ENCODE measurements around the gene CPZ.

CPZ gene

DNA sequence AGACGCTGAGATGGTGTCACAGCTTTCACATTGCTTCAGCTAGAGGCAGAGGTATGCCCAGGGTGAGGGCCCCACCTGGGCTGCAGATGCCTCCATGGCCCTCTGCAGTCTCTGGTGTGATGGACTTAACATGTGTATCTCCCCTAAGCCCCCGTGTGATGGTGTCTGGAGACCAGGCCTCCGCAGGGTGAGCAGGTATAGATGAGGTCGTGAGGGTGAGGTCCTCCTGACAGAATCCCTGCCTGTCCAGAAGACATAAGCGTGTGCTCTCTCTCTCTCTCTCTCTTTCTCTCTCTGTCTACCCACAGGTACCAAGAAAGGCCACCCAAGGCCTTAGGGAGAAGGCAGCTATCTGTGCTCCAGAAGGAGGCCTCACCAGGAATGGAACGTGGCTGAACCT, 50.9 kb downstream of the CPZ start:
- Histone ChIP-seq H3K4me1 (ENCODE audit: control insufficient read depth, insufficient read depth, low read length) (no peaks in the 10 kb centered on the region), H3K9me3 (ENCODE audit: control insufficient read depth, low read length) (no peaks in the 10 kb centered on the region), H3K36me3 (ENCODE audit: control insufficient read depth, insufficient read depth, low read length) (no peaks in the 10 kb centered on the region), H3K27me3 (ENCODE audit: control insufficient read depth, insufficient read depth, low read length) (no peaks in the 10 kb centered on the region), H3K9ac (ENCODE audit: low read length) (no peak overlapping the region), H3K4me3 (ENCODE audit: low read length) (no peak overlapping the region)

GRCh38 chr4:8643986-8644385, 51.4 kb downstream of the CPZ start:
- Histone ChIP-seq H3K4me3 (ENCODE audit: low read length) (no peak overlapping the region), H3K9ac (ENCODE audit: low read length) (no peak overlapping the region), H3K36me3 (ENCODE audit: control insufficient read depth, insufficient read depth, low read length) (no peaks in the 10 kb centered on the region), H3K4me1 (ENCODE audit: control insufficient read depth, insufficient read depth, low read length) (no peaks in the 10 kb centered on the region), H3K27me3 (ENCODE audit: control insufficient read depth, insufficient read depth, low read length) (no peaks in the 10 kb centered on the region), H3K9me3 (ENCODE audit: control insufficient read depth, low read length) (no peaks in the 10 kb centered on the region)

GRCh38 chr4:8644461-8644891, 51.9 kb downstream of the CPZ start:
- Histone ChIP-seq H3K4me3 (ENCODE audit: low read length) (no peak overlapping the region), H3K9ac (ENCODE audit: low read length) (no peak overlapping the region), H3K27me3 (ENCODE audit: control insufficient read depth, insufficient read depth, low read length) (no peaks in the 10 kb centered on the region), H3K36me3 (ENCODE audit: control insufficient read depth, insufficient read depth, low read length) (no peaks in the 10 kb centered on the region), H3K4me1 (ENCODE audit: control insufficient read depth, insufficient read depth, low read length) (no peaks in the 10 kb centered on the region), H3K9me3 (ENCODE audit: control insufficient read depth, low read length) (no peaks in the 10 kb centered on the region)

DNA sequence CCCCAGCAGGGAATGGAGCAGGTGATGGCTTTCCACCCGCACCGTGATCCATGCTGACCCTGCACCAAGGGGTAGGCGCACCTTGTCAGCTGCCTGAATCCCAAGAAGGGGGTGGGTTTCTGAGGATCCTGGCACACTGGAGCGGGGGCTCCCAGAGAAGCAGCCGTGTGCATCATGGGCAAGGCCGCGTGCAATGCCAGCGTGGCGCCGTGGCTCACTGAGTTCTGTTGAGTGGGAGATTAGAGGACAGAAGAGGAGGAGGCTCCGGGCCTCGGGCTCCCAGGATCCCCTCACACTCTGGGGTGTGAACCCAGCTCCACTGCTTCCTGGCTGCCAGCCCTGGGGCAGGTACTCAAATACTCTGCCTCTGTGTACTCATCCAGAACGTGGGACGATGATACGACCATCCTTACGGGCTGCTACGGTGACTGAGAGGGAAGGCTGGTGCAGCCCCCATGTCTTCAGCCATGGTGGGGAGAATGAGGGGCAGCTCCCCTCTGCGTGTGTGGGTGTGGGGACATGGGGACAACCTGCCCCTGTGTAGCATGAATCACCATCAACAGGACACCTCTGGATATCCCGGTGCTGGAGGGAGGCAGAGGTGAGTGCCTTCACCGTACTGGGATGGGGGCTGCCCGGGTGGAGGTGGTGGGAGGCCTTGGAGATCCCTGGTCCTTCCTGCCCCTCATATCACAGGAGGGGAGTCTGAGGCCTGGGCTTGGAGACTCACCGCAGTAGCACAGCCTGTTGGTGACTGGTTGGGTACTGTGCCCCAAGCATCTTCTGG, 52.6 kb downstream of the CPZ start:
- no peaks in the 10 kb centered on the region for H3K9me3 ChIP-seq (ENCODE audit: control insufficient read depth, low read length)
- H3K27me3 ChIP-seq (ENCODE audit: control insufficient read depth, insufficient read depth, low read length), result no peaks in the 10 kb centered on the region
- H3K4me3 ChIP-seq (ENCODE audit: low read length), result no peak overlapping the region
- no peaks in the 10 kb centered on the region for H3K36me3 ChIP-seq (ENCODE audit: control insufficient read depth, insufficient read depth, low read length)
- no peak overlapping the region for H3K9ac ChIP-seq (ENCODE audit: low read length)
- H3K4me1 ChIP-seq (ENCODE audit: control insufficient read depth, insufficient read depth, low read length), result no peaks in the 10 kb centered on the region

- Histone ChIP-seq H3K4me1 (ENCODE audit: control insufficient read depth, insufficient read depth, low read length) (no peaks in the 10 kb centered on the region), H3K27me3 (ENCODE audit: control insufficient read depth, insufficient read depth, low read length) (no peaks in the 10 kb centered on the region), H3K9ac (ENCODE audit: low read length) (no peak overlapping the region), H3K9me3 (ENCODE audit: control insufficient read depth, low read length) (no peaks in the 10 kb centered on the region), H3K36me3 (ENCODE audit: control insufficient read depth, insufficient read depth, low read length) (no peaks in the 10 kb centered on the region), H3K4me3 (ENCODE audit: low read length) (no peak overlapping the region)
These were observed 53.2 kb downstream of the CPZ start for GRCh38 chr4:8645753-8646124.

DNA sequence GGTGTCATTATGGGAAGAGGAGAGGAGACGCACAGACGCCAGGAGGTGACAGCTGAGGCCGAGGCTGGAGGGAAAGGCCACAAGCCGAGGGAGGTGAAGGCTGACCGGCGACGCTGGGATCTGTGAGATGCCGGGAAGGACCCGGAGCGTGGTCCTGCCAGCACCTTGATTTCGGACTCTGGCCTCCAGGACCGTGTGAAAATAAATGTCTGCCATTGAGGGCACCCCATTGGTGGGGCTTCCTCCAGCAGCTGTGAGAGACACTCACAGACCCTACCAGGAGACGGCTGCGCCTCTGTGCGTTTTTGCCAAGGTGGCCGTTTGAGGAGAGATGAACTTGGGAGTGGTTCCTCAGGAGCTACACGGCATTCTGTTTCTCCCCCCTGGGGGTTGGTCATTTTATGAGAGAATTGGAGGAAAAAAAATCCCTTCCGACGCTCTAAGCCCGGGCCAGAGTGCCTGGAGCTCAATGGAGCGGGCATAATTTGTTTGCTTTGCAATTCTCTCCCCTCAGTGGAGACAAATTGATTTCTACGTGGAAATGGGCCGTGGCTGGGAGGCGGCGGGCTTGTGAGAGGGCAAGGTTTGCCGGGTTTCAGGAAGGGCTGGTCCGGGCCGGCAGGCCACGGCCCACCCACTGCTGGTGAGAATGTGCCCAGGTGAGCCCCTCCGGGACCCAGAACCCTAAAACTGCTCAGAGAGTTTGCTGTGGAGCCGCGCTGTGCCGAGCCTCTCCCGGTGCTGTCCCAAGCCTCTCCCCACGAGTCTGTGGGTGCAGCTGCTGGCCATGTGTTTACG, 53.9 kb downstream of the CPZ start:
- no peaks in the 10 kb centered on the region for H3K4me1 ChIP-seq (ENCODE audit: control insufficient read depth, insufficient read depth, low read length)
- H3K9me3 ChIP-seq (ENCODE audit: control insufficient read depth, low read length), result no peaks in the 10 kb centered on the region
- H3K36me3 ChIP-seq (ENCODE audit: control insufficient read depth, insufficient read depth, low read length), result no peaks in the 10 kb centered on the region
- H3K9ac ChIP-seq (ENCODE audit: low read length), result no peak overlapping the region
- H3K4me3 ChIP-seq (ENCODE audit: low read length), result no peak overlapping the region
- H3K27me3 ChIP-seq (ENCODE audit: control insufficient read depth, insufficient read depth, low read length), result no peaks in the 10 kb centered on the region

- Histone ChIP-seq H3K27me3 (ENCODE audit: control insufficient read depth, insufficient read depth, low read length) (no peaks in the 10 kb centered on the region), H3K4me3 (ENCODE audit: low read length) (no peak overlapping the region), H3K9ac (ENCODE audit: low read length) (no peak overlapping the region), H3K9me3 (ENCODE audit: control insufficient read depth, low read length) (no peaks in the 10 kb centered on the region), H3K4me1 (ENCODE audit: control insufficient read depth, insufficient read depth, low read length) (no peaks in the 10 kb centered on the region), H3K36me3 (ENCODE audit: control insufficient read depth, insufficient read depth, low read length) (no peaks in the 10 kb centered on the region)
These were observed 54.6 kb downstream of the CPZ start for GRCh38 chr4:8647094-8647570.

DNA sequence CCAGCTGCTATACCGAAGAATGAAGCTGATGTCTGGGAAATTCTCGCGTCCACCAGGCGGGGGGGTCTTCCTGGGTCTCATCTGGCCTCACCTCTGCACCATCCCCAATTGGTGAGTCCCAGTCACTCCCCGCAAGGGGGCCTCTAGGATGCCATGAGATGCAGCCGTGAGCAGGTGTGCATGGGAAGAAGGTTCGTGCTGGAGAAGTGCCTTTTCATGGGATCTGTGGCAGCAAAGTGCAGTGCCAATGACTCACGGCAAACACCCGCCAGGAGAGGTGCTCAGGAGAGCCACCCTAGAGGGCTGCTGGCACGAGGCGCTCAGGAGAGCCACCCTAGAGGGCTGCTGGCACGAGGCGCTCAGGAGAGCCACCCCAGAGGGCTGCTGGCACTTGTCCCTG, 55.1 kb downstream of the CPZ start:
- Histone ChIP-seq H3K27me3 (ENCODE audit: control insufficient read depth, insufficient read depth, low read length) (no peaks in the 10 kb centered on the region), H3K4me3 (ENCODE audit: low read length) (no peak overlapping the region), H3K4me1 (ENCODE audit: control insufficient read depth, insufficient read depth, low read length) (no peaks in the 10 kb centered on the region), H3K36me3 (ENCODE audit: control insufficient read depth, insufficient read depth, low read length) (no peaks in the 10 kb centered on the region), H3K9me3 (ENCODE audit: control insufficient read depth, low read length) (no peaks in the 10 kb centered on the region), H3K9ac (ENCODE audit: low read length) (no peak overlapping the region)

DNA sequence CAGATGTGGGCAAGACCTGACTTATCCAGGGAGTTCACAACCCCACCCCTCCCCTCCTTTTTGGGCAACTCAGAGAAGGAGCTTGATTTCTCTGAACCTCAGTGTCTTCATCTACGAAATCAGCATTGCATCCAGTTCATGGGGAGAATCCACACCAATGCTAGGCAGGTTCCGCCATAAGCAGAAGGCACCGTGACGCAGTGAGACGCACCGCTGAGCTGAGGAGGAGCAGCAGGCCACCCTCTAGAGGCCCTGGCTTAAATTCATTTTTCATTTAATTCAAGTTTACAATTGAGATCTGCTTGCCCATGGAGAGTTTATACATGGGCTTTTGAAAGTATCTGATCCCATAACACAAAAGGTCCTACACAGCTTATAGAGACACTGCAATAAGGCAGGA, 55.7 kb downstream of the CPZ start:
- Histone ChIP-seq H3K27me3 (ENCODE audit: control insufficient read depth, insufficient read depth, low read length) (no peaks in the 10 kb centered on the region), H3K36me3 (ENCODE audit: control insufficient read depth, insufficient read depth, low read length) (no peaks in the 10 kb centered on the region)

DNA sequence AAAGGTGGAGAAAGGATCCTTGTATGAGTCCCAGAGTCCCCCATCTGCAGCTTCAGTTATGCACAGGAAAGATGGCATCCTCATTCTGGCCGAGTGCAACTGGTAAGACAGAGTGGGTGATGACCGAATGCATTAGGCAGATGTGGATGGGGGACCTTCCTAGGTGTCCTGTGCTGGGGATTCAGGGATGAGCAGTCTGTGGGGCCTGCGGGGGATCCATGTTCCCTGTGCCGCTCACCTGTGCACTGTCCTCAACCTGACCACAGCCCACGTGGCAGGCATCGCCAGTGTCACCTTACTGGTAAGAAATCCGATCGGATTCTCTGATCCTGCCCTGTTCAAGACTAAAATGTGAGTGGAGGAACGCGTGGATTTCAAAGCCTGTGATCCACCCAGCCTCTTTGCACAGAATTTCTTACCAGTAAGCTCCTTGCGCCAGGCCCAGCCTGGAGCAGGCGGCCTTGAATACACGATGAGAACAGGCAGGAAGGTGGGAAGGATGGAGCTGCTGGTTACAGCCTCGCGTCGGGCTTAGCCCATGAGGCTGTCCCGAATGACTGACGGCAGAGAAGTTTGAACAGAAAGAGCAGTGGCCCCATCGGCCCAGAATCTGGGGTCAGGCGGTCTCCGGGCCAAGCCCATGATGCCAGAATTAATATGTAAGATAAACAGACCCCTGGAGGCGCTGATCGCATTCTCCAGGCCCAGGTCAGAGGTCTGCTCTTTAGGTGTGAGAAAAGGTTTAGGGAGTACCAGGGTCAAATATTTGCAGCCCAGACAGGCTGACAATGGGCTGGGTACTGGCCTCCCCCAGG, 56.5 kb downstream of the CPZ start:
- H3K4me3 ChIP-seq (ENCODE audit: low read length), result no peak overlapping the region
- H3K27me3 ChIP-seq (ENCODE audit: control insufficient read depth, insufficient read depth, low read length), result no peaks in the 10 kb centered on the region
- no peaks in the 10 kb centered on the region for H3K36me3 ChIP-seq (ENCODE audit: control insufficient read depth, insufficient read depth, low read length)
- H3K9ac ChIP-seq (ENCODE audit: low read length), result no peak overlapping the region
- no peaks in the 10 kb centered on the region for H3K9me3 ChIP-seq (ENCODE audit: control insufficient read depth, low read length)
- no peaks in the 10 kb centered on the region for H3K4me1 ChIP-seq (ENCODE audit: control insufficient read depth, insufficient read depth, low read length)

More for the DNA sequence above, 55.7 kb downstream of the CPZ start:
- Histone ChIP-seq H3K4me3 (ENCODE audit: low read length) (no peak overlapping the region), H3K9me3 (ENCODE audit: control insufficient read depth, low read length) (no peaks in the 10 kb centered on the region), H3K4me1 (ENCODE audit: control insufficient read depth, insufficient read depth, low read length) (no peaks in the 10 kb centered on the region), H3K9ac (ENCODE audit: low read length) (no peak overlapping the region)

DNA sequence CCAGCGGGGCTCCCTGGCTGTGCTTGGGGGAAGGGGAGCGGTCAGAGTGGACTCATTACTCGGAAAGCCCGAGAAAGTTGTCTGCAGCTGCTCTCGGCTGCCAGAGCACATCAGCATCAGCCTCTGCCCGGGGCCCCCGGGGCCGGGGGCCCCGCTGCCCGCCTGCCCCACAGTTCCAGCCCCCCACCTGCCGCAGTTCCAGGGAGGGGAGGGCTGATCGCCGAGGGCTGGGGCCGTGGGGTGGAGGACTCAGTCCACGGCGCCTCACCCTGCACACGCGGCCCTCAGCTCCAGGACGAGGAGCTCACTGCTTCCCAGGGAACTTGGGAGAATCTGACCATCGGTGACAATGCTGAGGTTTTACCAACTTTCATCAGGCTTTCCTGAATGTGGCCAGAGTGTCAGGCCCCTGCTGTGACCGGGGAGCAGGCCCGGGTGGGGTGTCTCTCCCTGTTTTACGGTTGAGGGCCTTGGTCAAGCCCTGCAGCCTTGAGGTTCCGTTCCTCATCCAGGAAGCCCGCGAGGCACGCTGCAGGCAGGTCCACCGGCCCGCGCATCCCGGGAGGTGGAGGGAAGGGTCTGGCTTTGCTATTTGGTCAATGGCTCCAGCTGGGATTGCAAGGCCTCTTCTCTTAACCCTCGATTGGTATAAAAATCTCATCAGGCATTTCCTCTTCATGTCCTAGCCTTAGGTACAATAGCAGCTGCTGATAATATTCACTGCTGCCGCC, 57.2 kb downstream of the CPZ start:
- H3K36me3 ChIP-seq (ENCODE audit: control insufficient read depth, insufficient read depth, low read length), result no peaks in the 10 kb centered on the region
- no peak overlapping the region for H3K4me3 ChIP-seq (ENCODE audit: low read length)
- H3K27me3 ChIP-seq (ENCODE audit: control insufficient read depth, insufficient read depth, low read length), result no peaks in the 10 kb centered on the region
- no peaks in the 10 kb centered on the region for H3K9me3 ChIP-seq (ENCODE audit: control insufficient read depth, low read length)
- no peaks in the 10 kb centered on the region for H3K4me1 ChIP-seq (ENCODE audit: control insufficient read depth, insufficient read depth, low read length)
- no peak overlapping the region for H3K9ac ChIP-seq (ENCODE audit: low read length)

Measured in mucosa of stomach (tissue), 1 donor.